Ovary (tissue), 9 donors: ENCODE measurements around the gene IL1RAPL2. TPM values are rescaled to one million over a fixed set of nuclear protein-coding genes. Genes with fewer than 3 reads are reported as not detected.
A peak's percentile ranks its signal among the peaks of the same experiment; 100 is the strongest.

Source experiments
- DNase-seq, 5 donors: peaks; one replicate each; pipeline ENCODE4 v3.0.0-alpha.2; 2019 to 2020
- H3K27ac ChIP-seq, 2 donors: fragments of 200-600 bp; one replicate each; pipeline versions ENCODE4 v1.5.1 to v1.8.0; 2019 to 2022
- H3K27me3 ChIP-seq: fragments of 200-600 bp; one replicate; pipeline ENCODE4 v1.8.0; 2022
- H3K36me3 ChIP-seq: fragments of 200-600 bp; sonication (generic); one replicate; pipeline ENCODE4 v1.5.1; 2019
- H3K4me1 ChIP-seq: one replicate; pipeline ENCODE4 v1.8.1; 2013; ENCODE audit warnings: mild to moderate bottlenecking, moderate library complexity; ENCODE audit not compliant: insufficient read depth
- H3K4me3 ChIP-seq: fragments of 200-600 bp; sonication (generic); one replicate; pipeline ENCODE4 v1.5.1; 2017
- H3K9me3 ChIP-seq, 2 donors: fragments of 200-600 bp in 1 of 2; sonication (generic) in 1 of 2; one replicate each; pipeline versions ENCODE4 v1.5.1 to v1.8.1; 2013 to 2019; ENCODE audit warnings: mild to moderate bottlenecking in 1 of 2, moderate library complexity in 1 of 2
- EP300 ChIP-seq: sonication (generic); formaldehyde crosslinking; IDR thresholded peaks from one replicate; pipeline ENCODE4 v1.6.1; 2017; ENCODE audit warnings: antibody characterized with exemption
- POLR2A ChIP-seq: fragments of 450-650 bp; IDR thresholded peaks from one replicate; pipeline ENCODE4 v1.6.1; 2017; ENCODE audit warnings: antibody characterized with exemption, mild to moderate bottlenecking, moderate library complexity
- WGBS, 3 donors: extraction: QIAGEN DNeasy Blood & Tissue Kit in 1 of 3; methylation state at CpG; one replicate each; pipeline versions ENCODE4 v1.1.5 to v1.1.7; 2013 to 2017; 5-methylcytosine and 5-hydroxymethylcytosine counted together
- intact Hi-C, 4 donors: fragments of 100-400 bp; cut with DNase I; formaldehyde crosslinking; loops; one replicate each; pipeline versions ENCODE4 v1.11.0 to v1.15.1; 2022 to 2023
- polyA plus RNA-seq, 2 donors: library from polyadenylated mRNA; stranded (reverse); fragments of 200-250 nt in 1 of 2; fragments of 350-450 nt in 1 of 2; fragmentation: Illumina TruSeq in 1 of 2; extraction: RNeasy Lipid Tissue Mini Kit (QIAGEN cat#74804) in 1 of 2; gene quantifications; one replicate each; pipeline ENCODE4 v1.2.3, GENCODE V29; 2013 to 2014
- total RNA-seq, 7 donors: library from RNA; depleted of rRNA in 2 of 7; stranded (reverse); fragments of >200 nt in 2 of 7; fragmentation: NEBNext Ultra II Directional in 3 of 7; extraction: Animal tissue kit (Norgen Biotek cat#: 25700) in 3 of 7; gene quantifications; one replicate each; pipeline versions ENCODE4 v1.1.0 to v1.2.4, GENCODE V29; 2016 to 2023
- TF ChIP-seq, protein P1 (sequence below), 3 donors: fragments of 450-650 bp in 2 of 3; fragments of 200-600 bp in 1 of 3; IDR thresholded peaks; one replicate each; pipeline versions ENCODE4 v1.5.1 to v1.8.0; 2016 to 2022; ENCODE audit warnings: antibody characterized with exemption in 3 of 3, mild to moderate bottlenecking in 1 of 3
- donor health status: DM: no; HTN: no; CAD: no; lungs with moderate emphysema.
- donor health status: DM: no; HTN: no; CAD: no.
- donor health status: Bipolar disorder and iron deficiency.
- donor health status: DM: yes; HTN: yes; CAD: no.
- donor health status: DM: no; HTN: no; CAD: no.
- donor health status: DM: yes; HTN: yes; CAD: no.

IL1RAPL2 gene
- total and polyA plus RNA-seq, 9 donors = 0.08 to 1.1 (median 0.32) TPM; not detected in 3

DNA sequence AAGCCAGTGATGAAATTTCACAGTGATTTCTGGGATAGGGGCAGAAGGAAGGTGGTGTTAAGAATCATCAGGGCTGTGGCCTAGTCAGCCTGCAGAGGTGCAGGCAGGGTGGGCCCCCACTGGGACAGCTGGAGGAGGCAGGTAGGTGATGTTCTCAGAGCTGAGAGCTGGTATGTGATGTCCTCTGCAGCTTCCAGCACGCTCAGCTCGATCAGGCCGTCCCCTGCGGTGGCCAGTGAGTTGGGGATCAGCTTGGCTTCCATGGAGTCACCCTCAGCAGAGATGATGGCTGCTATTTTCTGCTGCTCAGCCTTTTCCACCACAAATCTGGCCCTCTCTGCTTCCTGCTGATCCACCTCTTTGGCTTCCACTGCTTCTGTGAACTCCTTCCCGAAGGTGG, 81.1 kb downstream of the IL1RAPL2 start:
- TF ChIP-seq POLR2A (no peak), EP300 (no peak)
- TF ChIP-seq, protein P1, sequence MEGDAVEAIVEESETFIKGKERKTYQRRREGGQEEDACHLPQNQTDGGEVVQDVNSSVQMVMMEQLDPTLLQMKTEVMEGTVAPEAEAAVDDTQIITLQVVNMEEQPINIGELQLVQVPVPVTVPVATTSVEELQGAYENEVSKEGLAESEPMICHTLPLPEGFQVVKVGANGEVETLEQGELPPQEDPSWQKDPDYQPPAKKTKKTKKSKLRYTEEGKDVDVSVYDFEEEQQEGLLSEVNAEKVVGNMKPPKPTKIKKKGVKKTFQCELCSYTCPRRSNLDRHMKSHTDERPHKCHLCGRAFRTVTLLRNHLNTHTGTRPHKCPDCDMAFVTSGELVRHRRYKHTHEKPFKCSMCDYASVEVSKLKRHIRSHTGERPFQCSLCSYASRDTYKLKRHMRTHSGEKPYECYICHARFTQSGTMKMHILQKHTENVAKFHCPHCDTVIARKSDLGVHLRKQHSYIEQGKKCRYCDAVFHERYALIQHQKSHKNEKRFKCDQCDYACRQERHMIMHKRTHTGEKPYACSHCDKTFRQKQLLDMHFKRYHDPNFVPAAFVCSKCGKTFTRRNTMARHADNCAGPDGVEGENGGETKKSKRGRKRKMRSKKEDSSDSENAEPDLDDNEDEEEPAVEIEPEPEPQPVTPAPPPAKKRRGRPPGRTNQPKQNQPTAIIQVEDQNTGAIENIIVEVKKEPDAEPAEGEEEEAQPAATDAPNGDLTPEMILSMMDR (IDR thresholded peaks at IDR 0.05) = no peak
- H3K4me3 ChIP-seq = no peak overlapping the region
- H3K36me3 ChIP-seq = no peaks in the 10 kb centered on the region
- H3K4me1 ChIP-seq = no peaks in the 10 kb centered on the region
- no peak overlapping the region for H3K27ac ChIP-seq
- no peaks in the 10 kb centered on the region for H3K9me3 ChIP-seq
- no peak for DNase-seq
- intact Hi-C loops = no loop called here
- no peaks in the 10 kb centered on the region for H3K27me3 ChIP-seq
- WGBS, 3 donors = 81 to 96% (median 83%) methylated on average over 5 of the region's 5 CpGs

DNA sequence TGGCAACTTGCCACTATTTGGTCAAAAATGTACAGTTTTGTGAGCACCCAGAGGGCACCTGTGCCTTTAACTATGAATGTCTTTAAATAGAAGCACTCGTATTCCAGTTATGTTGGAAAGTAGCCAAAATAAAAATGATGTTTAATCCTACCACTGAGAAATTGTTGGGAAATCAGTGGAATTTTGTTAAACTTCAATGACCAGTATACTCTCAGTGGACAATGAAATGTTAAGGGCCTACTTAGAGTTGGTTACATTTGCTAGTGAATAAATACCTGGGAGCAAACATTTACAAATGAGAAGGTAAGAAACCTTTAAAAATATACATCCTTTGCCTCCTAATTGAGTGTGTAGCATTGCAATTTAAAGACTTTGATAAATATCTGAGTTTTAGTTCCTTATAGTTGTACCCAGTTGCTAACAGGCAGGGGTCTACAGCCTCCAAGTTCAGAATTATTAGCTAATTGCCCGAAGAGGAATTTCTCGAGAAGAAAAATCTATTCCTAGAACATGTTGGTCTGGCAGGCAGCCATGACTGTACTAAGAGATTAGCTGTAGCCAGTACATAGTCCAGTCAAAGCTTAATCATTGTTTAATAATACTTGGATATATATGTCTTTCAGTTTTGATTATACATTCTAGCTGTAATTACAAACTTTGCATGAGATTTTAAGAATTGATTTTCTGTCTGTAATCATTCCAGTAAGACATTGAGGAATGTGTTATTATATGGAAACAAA, 93.2 kb downstream of the IL1RAPL2 start:
- Histone ChIP-seq H3K4me1 (no peaks in the 10 kb centered on the region), H3K27me3 (no peaks in the 10 kb centered on the region), H3K27ac (no peak overlapping the region), H3K4me3 (no peak overlapping the region), H3K36me3 (no peaks in the 10 kb centered on the region), H3K9me3 (no peaks in the 10 kb centered on the region)
- WGBS, 3 donors = 13 to 33% (median 15%) methylated on average over 3 of the region's 3 CpGs
- TF ChIP-seq EP300 = no peak
- no peak for TF ChIP-seq POLR2A
- TF ChIP-seq, protein P1 (IDR thresholded peaks at IDR 0.05) = no peak
- intact Hi-C loops = no loop called here
- DNase-seq = peak in 1 of 5 donors; percentile 29

DNA sequence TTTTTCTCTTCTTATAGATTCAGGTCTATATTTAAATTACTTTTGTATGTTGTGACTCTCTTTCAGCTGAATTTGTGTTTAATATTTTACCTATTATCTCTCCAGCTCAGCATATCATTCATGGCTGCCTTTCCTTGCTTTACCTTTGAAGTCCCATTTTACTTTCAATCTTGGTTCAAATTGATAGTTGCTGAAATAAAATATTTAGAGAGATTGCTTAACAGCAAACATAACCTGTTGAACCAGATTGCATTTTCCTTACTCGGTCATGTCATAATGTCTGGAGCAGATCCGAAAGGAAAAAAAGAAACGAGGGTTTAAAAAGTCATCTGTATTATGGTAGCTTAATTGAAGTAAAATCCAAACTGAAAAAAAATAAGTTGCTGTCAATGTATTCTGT, 94.1 kb downstream of the IL1RAPL2 start:
- Histone ChIP-seq H3K9me3 (no peaks in the 10 kb centered on the region), H3K4me1 (no peaks in the 10 kb centered on the region), H3K36me3 (no peaks in the 10 kb centered on the region), H3K27me3 (no peaks in the 10 kb centered on the region), H3K4me3 (no peak overlapping the region), H3K27ac (no peak overlapping the region)
- WGBS, 3 donors = 51 to 57% (median 57%) methylated on average over 3 of the region's 3 CpGs
- no peak for TF ChIP-seq EP300
- TF ChIP-seq, protein P1 (IDR thresholded peaks at IDR 0.05) = no peak
- TF ChIP-seq POLR2A = no peak
- intact Hi-C loops = no loop called here
- DNase-seq = no peak

DNA sequence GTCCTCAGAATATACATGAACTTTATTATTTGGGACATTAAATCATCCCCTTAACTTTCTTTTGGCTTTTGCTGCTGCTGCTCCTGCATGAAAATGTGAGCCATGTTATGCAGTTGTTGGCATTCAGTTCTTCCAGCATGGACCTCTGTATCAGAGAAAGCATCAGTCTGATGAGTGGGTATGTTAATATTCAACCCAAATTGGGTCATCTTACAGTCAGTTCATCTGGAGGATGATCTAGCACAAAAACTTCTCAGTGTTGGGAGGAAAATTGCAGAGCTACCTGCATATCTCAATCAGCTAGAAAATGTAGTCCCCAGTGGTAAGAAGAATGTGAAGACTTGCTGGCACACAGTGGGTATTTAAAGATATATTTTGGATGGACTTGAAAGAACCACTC, 96.7 kb downstream of the IL1RAPL2 start:
- no peaks in the 10 kb centered on the region for H3K4me1 ChIP-seq
- TF ChIP-seq, protein P1 (IDR thresholded peaks at IDR 0.05) = no peak
- TF ChIP-seq POLR2A = no peak
- no peak for TF ChIP-seq EP300
- H3K4me3 ChIP-seq = no peak overlapping the region
- intact Hi-C loops = no loop called here
- H3K27ac ChIP-seq = no peak overlapping the region
- H3K9me3 ChIP-seq = no peaks in the 10 kb centered on the region
- no peak for DNase-seq
- no peaks in the 10 kb centered on the region for H3K36me3 ChIP-seq
- H3K27me3 ChIP-seq = no peaks in the 10 kb centered on the region
